Gastrocnemius medialis (tissue), 4 donors: ENCODE results near the gene STK38. TPM values are rescaled to one million over a fixed set of nuclear protein-coding genes. Genes with fewer than 3 reads are reported as not detected.
"Not testable (repeated sequence)": the region's sequence is repeated elsewhere in the genome, so short reads cannot be mapped to it uniquely, and the experiment has no call there.

Experiments used
- ATAC-seq, 2 donors: fragments of 150-250 bp; one replicate each; pipeline ENCODE4 v1.9.1; 2016
- DNase-seq, 2 donors: peaks; one replicate each; pipeline ENCODE4 v3.0.0-alpha.2; 2019
- H3K27ac ChIP-seq, 4 donors: fragments of 200-600 bp; sonication (generic); 1 replicate in 1 of 4; 2 replicates in 3 of 4; pipeline ENCODE4 v1.5.1; 2016 to 2018; ENCODE audit warnings: mild to moderate bottlenecking in 2 of 4, moderate library complexity in 1 of 4
- H3K27me3 ChIP-seq, 3 donors: fragments of 200-600 bp; sonication (generic) in 2 of 3; 1 replicate in 1 of 3; 2 replicates in 2 of 3; pipeline versions ENCODE4 v1.5.1 to v1.6.0; 2016 to 2019; ENCODE audit warnings: mild to moderate bottlenecking in 1 of 3, moderate library complexity in 1 of 3
- H3K36me3 ChIP-seq, 2 donors: fragments of 200-600 bp; sonication (generic) in 1 of 2; one replicate each; pipeline ENCODE4 v1.5.1; 2017 to 2018
- H3K4me1 ChIP-seq, 2 donors: fragments of 200-600 bp; sonication (generic) in 1 of 2; one replicate each; pipeline ENCODE4 v1.5.1; 2016 to 2017; ENCODE audit warnings: mild to moderate bottlenecking in 2 of 2
- H3K4me3 ChIP-seq, 4 donors: fragments of 200-600 bp; sonication (generic) in 3 of 4; 1 replicate in 1 of 4; 2 replicates in 3 of 4; pipeline ENCODE4 v1.5.1; 2016 to 2019; ENCODE audit warnings: mild to moderate bottlenecking in 2 of 4
- H3K9me3 ChIP-seq, 3 donors: fragments of 200-600 bp; sonication (generic) in 2 of 3; 1 replicate in 1 of 3; 2 replicates in 2 of 3; pipeline ENCODE4 v1.5.1; 2016 to 2019
- CTCF ChIP-seq, 5 experiments: fragments of 450-650 bp in 3 of 5; fragments of 200-600 bp in 2 of 5; sonication (generic) in 2 of 5; IDR thresholded peaks in 4 of 5; conservative IDR thresholded peaks in 1 of 5; 1 replicate in 4 of 5; 2 replicates in 1 of 5; pipeline ENCODE4 v1.5.1; 2016 to 2019; ENCODE audit warnings: antibody characterized with exemption in 5 of 5, mild to moderate bottlenecking in 3 of 5, moderate library complexity in 3 of 5
- POLR2A ChIP-seq, 2 donors: fragments of 450-650 bp; IDR thresholded peaks; one replicate each; pipeline ENCODE4 v1.6.1; 2017; ENCODE audit warnings: antibody characterized with exemption in 2 of 2, mild to moderate bottlenecking in 2 of 2, moderate library complexity in 2 of 2
- in situ Hi-C, 4 donors: fragments of 200-750 bp; cut with MboI; loops; one replicate each; pipeline versions ENCODE4 v1.15.0 to v1.8.0; 2017; ENCODE audit warnings: low sequenced_read_pairs in 4 of 4
- intact Hi-C: fragments of 100-400 bp; cut with DNase I; formaldehyde crosslinking; loops from one replicate; pipeline ENCODE4 v1.15.1; 2023; ENCODE audit warnings: low total_unique reads
- total RNA-seq, 4 donors: library from RNA; depleted of rRNA; stranded (reverse); fragments of >200 nt; gene quantifications; one replicate each; pipeline versions ENCODE4 v1.1.0 to v1.2.3, GENCODE V29; 2016

STK38 gene
- total RNA-seq, 4 donors from 2014 or later = 10.8 to 14.8 (median 12.7) TPM

- intact Hi-C loops = no loop called here
- no peaks in the 10 kb centered on the region for H3K27me3 ChIP-seq
- ATAC-seq (no peak), DNase-seq (no peak)
- no peak overlapping the region for H3K27ac ChIP-seq
- no peak overlapping the region for H3K4me3 ChIP-seq
- in situ Hi-C loops = no loop called here
- peaks cover 12 to 14% of the 10 kb centered on the region in 2 donors for H3K4me1 ChIP-seq
- H3K9me3 ChIP-seq = no peaks in the 10 kb centered on the region
- H3K36me3 ChIP-seq = peaks cover 0 to 68% of the 10 kb centered on the region in 2 donors
- TF ChIP-seq POLR2A (IDR thresholded peaks at IDR 0.05) (no peak), CTCF (IDR thresholded peaks at IDR 0.05 in 4 of 5, conservative IDR thresholded peaks at IDR 0.05 in 1 of 5) (no peak)
Measured at GRCh38 chr6:36484736-36485135, 62.5 kb downstream of the STK38 start.

DNA sequence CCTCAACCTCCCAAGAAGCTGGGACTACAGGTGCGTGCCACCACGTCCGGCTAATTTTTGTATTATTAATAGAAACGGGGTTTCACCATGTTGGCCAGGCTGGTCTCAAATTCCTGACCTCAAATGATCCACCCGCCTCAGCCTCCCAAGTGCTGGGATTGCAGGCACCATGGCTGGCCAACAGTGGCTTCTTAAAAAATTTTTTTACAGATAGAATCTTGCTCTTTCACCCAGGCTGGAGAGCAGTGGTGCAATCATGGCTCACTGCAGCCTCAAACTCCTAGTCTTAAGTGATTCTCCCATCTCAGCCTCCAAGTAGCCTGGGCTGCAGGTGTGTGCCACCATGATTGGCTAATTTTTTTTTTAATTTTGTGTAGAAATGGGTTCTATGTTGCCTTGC lies 64.0 kb downstream of the STK38 start:
- H3K27me3 ChIP-seq, H3K9me3 ChIP-seq, H3K4me1 ChIP-seq, intact Hi-C loops, DNase-seq, H3K27ac ChIP-seq, ATAC-seq, in situ Hi-C loops, H3K4me3 ChIP-seq: not testable (repeated sequence)
- peaks cover 0 to 71% of the 10 kb centered on the region in 2 donors for H3K36me3 ChIP-seq

DNA sequence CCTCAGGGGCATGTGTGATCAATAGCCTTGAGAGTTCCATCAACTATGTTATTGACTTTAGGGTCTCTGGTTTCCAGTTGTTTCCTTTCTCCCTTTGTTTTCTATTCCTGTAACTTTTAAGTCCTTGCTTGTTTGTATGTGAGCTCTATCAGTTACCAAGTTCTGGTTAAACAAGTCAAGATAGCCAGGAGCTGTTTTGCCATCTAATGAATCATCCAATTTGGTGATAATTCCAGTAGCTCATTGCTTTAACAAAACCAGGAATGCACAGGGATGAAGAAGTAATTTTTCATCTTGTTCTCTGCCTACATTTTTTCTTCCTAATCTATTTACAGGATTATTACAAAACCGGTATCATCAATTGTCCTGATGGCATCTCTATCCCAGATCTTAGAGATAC lies 68.0 kb downstream of the STK38 start:
- no peak for TF ChIP-seq CTCF (IDR thresholded peaks at IDR 0.05 in 4 of 5, conservative IDR thresholded peaks at IDR 0.05 in 1 of 5)
- TF ChIP-seq POLR2A (IDR thresholded peaks at IDR 0.05) = no peak
- intact Hi-C loops = no loop called here
- Histone ChIP-seq H3K27me3 (no peaks in the 10 kb centered on the region), H3K27ac (no peak overlapping the region), H3K9me3 (no peaks in the 10 kb centered on the region), H3K4me1 (no peaks in the 10 kb centered on the region), H3K36me3 (peaks cover 0 to 42% of the 10 kb centered on the region in 2 donors), H3K4me3 (no peak overlapping the region)
- DNase-seq (no peak), ATAC-seq (no peak)
- in situ Hi-C loops = no loop called here

- intact Hi-C loops = no loop called here
- Histone ChIP-seq H3K36me3 (peaks cover 0 to 47% of the 10 kb centered on the region in 2 donors), H3K4me3 (no peak overlapping the region), H3K9me3 (no peaks in the 10 kb centered on the region), H3K4me1 (no peaks in the 10 kb centered on the region), H3K27me3 (no peaks in the 10 kb centered on the region), H3K27ac (no peak overlapping the region)
- TF ChIP-seq CTCF (IDR thresholded peaks at IDR 0.05 in 4 of 5, conservative IDR thresholded peaks at IDR 0.05 in 1 of 5) = no peak
- no peak for TF ChIP-seq POLR2A (IDR thresholded peaks at IDR 0.05)
- ATAC-seq (no peak), DNase-seq (no peak)
- in situ Hi-C loops = no loop called here
Measured at GRCh38 chr6:36478051-36478526, 69.2 kb downstream of the STK38 start.

- Histone ChIP-seq H3K4me1 (no peaks in the 10 kb centered on the region), H3K9me3 (no peaks in the 10 kb centered on the region), H3K27me3 (no peaks in the 10 kb centered on the region), H3K4me3 (no peak overlapping the region), H3K36me3 (peaks cover 0 to 43% of the 10 kb centered on the region in 2 donors), H3K27ac (no peak overlapping the region)
- no peak for TF ChIP-seq POLR2A (IDR thresholded peaks at IDR 0.05)
- TF ChIP-seq CTCF (IDR thresholded peaks at IDR 0.05 in 4 of 5, conservative IDR thresholded peaks at IDR 0.05 in 1 of 5) = no peak
- in situ Hi-C loops = no loop called here
- DNase-seq (no peak), ATAC-seq (no peak)
- intact Hi-C loops = no loop called here
Measured at GRCh38 chr6:36469946-36470345, 77.3 kb downstream of the STK38 start.
